HCEC 1CT (cell line): ENCODE measurements around the gene UBR2.
"Not testable (repeated sequence)": the region's sequence is repeated elsewhere in the genome, so short reads cannot be mapped to it uniquely, and the experiment has no call there.

Experiments used
- DNase-seq: peaks from one replicate; pipeline ENCODE4 v3.0.0-alpha.2; 2017

The UBR2 gene

GRCh38 chr6:42555477-42556457, 8.1 kb upstream of the UBR2 start:
- no peak for DNase-seq

GRCh38 chr6:42556462-42556861, 7.4 kb upstream of the UBR2 start:
- DNase-seq = no peak

GRCh38 chr6:42559276-42559675, 4.6 kb upstream of the UBR2 start:
- not testable (repeated sequence) for DNase-seq

- DNase-seq = no peak
Observed at GRCh38 chr6:42561986-42562385, 1.8 kb upstream of the UBR2 start.

- no peak for DNase-seq
Observed at GRCh38 chr6:42562788-42563405, 932 bp upstream of the UBR2 start.

GRCh38 chr6:42564506-42564825, 637 bp downstream of the UBR2 start:
- DNase-seq = no peak

GRCh38 chr6:42565823-42566613, 2.2 kb downstream of the UBR2 start:
- no peak for DNase-seq

GRCh38 chr6:42566614-42567208, 2.9 kb downstream of the UBR2 start:
- DNase-seq = no peak

GRCh38 chr6:42567237-42567636, 3.4 kb downstream of the UBR2 start:
- not testable (repeated sequence) for DNase-seq

- DNase-seq = peak; percentile 95
Observed at GRCh38 chr6:42569102-42570028, 5.5 kb downstream of the UBR2 start.

- DNase-seq = peak; percentile 4
Observed at GRCh38 chr6:42571611-42572342, 7.9 kb downstream of the UBR2 start.

GRCh38 chr6:42572523-42572922, 8.7 kb downstream of the UBR2 start:
- DNase-seq = no peak

- DNase-seq = not testable (repeated sequence)
Observed at GRCh38 chr6:42576538-42576937, 12.7 kb downstream of the UBR2 start.

GRCh38 chr6:42598300-42598699, 34.5 kb downstream of the UBR2 start:
- no peak for DNase-seq

GRCh38 chr6:42599558-42599957, 35.7 kb downstream of the UBR2 start:
- no peak for DNase-seq

- DNase-seq = no peak
Observed at GRCh38 chr6:42604150-42604549, 40.3 kb downstream of the UBR2 start.

GRCh38 chr6:42604699-42605098, 40.9 kb downstream of the UBR2 start:
- DNase-seq = not testable (repeated sequence)

GRCh38 chr6:42610416-42610815, 46.6 kb downstream of the UBR2 start:
- no peak for DNase-seq

- DNase-seq = no peak
Observed at GRCh38 chr6:42615518-42615917, 51.7 kb downstream of the UBR2 start.

- peak; percentile 6 for DNase-seq
Observed at GRCh38 chr6:42616716-42617115, 52.9 kb downstream of the UBR2 start.

- DNase-seq = no peak
Observed at GRCh38 chr6:42618105-42618504, 54.3 kb downstream of the UBR2 start.
